Measurements from ENCODE around the gene REV3L. TPM values are rescaled to one million over a fixed set of nuclear protein-coding genes. Genes with fewer than 3 reads are reported as not detected.

The REV3L gene
- total RNA-seq, 1 donor from 2014 or later: 40.5 TPM

DNA sequence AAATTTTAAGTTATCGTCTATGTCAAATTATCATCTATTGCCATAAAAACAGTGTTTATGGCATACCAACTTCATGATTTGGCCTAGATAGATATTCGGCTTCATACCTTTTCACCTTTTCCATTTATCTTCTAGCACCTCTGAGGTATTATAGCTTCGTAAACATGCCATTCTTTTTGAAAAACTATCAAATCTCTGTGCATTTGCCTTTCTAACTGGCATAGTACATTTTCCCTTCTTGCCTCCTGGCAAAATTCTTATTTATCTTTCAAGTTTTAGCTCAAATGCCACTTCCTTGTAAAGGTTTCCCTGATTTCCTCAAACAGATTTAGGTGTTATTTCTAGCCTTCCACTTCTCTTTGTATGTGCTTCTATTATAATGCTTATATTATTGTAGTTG, 7.0 kb upstream of the REV3L start:
- Mint-ChIP-seq H3K36me3 (ENCODE audit: insufficient read depth) (peaks cover 14% of the 10 kb centered on the region), H3K9me3 (ENCODE audit: low read depth) (no peaks in the 10 kb centered on the region), H3K27me3 (no peaks in the 10 kb centered on the region), H3K27ac (no peak overlapping the region), H3K4me3 (ENCODE audit: low read depth) (no peak overlapping the region), H3K4me1 (ENCODE audit: low read depth) (peaks cover 5% of the 10 kb centered on the region)
- TF ChIP-seq, protein P1, sequence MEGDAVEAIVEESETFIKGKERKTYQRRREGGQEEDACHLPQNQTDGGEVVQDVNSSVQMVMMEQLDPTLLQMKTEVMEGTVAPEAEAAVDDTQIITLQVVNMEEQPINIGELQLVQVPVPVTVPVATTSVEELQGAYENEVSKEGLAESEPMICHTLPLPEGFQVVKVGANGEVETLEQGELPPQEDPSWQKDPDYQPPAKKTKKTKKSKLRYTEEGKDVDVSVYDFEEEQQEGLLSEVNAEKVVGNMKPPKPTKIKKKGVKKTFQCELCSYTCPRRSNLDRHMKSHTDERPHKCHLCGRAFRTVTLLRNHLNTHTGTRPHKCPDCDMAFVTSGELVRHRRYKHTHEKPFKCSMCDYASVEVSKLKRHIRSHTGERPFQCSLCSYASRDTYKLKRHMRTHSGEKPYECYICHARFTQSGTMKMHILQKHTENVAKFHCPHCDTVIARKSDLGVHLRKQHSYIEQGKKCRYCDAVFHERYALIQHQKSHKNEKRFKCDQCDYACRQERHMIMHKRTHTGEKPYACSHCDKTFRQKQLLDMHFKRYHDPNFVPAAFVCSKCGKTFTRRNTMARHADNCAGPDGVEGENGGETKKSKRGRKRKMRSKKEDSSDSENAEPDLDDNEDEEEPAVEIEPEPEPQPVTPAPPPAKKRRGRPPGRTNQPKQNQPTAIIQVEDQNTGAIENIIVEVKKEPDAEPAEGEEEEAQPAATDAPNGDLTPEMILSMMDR (IDR thresholded peaks at IDR 0.05; ENCODE audit: unreplicated experiment): no peak
- no peak for DNase-seq (ENCODE audit: low spot score, unreplicated experiment)

DNA sequence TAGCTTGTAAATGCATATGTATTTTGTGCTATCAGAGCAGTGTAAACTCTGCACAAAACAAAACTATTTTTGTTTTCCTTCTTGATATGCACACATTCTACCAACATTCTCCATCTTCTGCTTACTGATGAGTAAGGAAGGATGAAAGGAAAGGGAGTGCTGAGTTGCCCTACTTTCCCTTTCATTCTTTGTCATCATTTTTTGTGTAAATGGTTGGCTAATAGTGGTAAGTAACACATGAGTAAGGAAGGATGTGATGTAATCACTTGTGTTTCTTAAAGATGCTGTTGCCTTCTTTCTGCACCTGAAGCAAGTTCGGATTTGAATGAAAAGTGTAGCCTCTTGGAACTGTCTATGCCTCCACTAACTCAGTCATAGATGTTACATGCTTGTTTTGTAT, 4.6 kb upstream of the REV3L start:
- H3K4me1 Mint-ChIP-seq (ENCODE audit: low read depth): peaks cover 13% of the 10 kb centered on the region
- H3K9me3 Mint-ChIP-seq (ENCODE audit: low read depth): no peaks in the 10 kb centered on the region
- no peak overlapping the region for H3K4me3 Mint-ChIP-seq (ENCODE audit: low read depth)
- H3K27me3 Mint-ChIP-seq: no peaks in the 10 kb centered on the region
- no peak overlapping the region for H3K27ac Mint-ChIP-seq
- peaks cover 12% of the 10 kb centered on the region for H3K36me3 Mint-ChIP-seq (ENCODE audit: insufficient read depth)
- TF ChIP-seq, protein P1 (IDR thresholded peaks at IDR 0.05; ENCODE audit: unreplicated experiment): no peak
- no peak for DNase-seq (ENCODE audit: low spot score, unreplicated experiment)

DNA sequence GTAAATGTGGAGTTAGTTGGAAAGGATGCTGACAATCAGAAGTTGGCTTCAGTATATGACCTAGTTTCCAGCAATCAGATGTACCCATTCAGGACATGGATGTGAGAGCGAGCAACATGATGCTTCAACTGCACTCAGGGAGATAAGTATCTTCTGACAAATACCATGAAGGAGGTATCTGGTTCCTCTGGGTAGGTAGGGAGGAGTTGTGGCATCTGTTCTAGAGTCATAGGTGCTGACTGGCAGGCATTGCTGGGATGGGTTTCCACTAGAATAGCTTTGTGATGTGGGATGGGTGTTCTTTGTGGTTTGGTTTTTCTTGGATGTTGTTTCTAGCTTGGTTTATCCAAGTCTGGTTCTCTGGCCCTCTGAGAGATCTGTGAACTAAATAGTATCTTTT, 3.9 kb upstream of the REV3L start:
- H3K36me3 Mint-ChIP-seq (ENCODE audit: insufficient read depth): peaks cover 12% of the 10 kb centered on the region
- H3K9me3 Mint-ChIP-seq (ENCODE audit: low read depth): no peaks in the 10 kb centered on the region
- H3K4me1 Mint-ChIP-seq (ENCODE audit: low read depth): peaks cover 13% of the 10 kb centered on the region
- peak overlapping the region; percentile 12 for H3K27ac Mint-ChIP-seq
- DNase-seq (ENCODE audit: low spot score, unreplicated experiment): no peak
- H3K27me3 Mint-ChIP-seq: no peaks in the 10 kb centered on the region
- H3K4me3 Mint-ChIP-seq (ENCODE audit: low read depth): no peak overlapping the region
- TF ChIP-seq, protein P1 (IDR thresholded peaks at IDR 0.05; ENCODE audit: unreplicated experiment): no peak

DNA sequence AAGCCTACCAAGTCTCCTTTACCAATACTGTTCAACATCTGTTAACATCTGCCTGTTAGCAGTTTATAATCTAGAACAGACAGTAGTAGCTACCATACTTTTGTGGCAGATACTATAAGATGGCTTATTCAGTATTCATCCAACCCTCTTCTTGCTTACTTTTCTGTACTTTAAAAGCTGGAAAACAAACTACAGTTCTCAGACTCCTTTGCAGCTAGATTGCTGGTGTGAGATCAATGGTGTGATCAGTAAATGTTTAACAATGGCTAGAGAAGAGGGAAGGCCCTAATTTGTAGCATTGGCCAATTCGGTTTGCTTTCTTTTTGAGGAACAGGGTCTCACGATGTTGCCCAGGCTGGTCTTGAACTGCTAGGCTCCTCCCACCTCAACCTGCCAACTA, 3.5 kb upstream of the REV3L start:
- H3K27ac Mint-ChIP-seq: peak overlapping the region; percentile 29
- H3K27me3 Mint-ChIP-seq: no peaks in the 10 kb centered on the region
- H3K9me3 Mint-ChIP-seq (ENCODE audit: low read depth): no peaks in the 10 kb centered on the region
- H3K4me1 Mint-ChIP-seq (ENCODE audit: low read depth): peaks cover 16% of the 10 kb centered on the region
- peaks cover 12% of the 10 kb centered on the region for H3K36me3 Mint-ChIP-seq (ENCODE audit: insufficient read depth)
- H3K4me3 Mint-ChIP-seq (ENCODE audit: low read depth): no peak overlapping the region
- TF ChIP-seq, protein P1 (IDR thresholded peaks at IDR 0.05; ENCODE audit: unreplicated experiment): no peak
- DNase-seq (ENCODE audit: low spot score, unreplicated experiment): no peak

DNA sequence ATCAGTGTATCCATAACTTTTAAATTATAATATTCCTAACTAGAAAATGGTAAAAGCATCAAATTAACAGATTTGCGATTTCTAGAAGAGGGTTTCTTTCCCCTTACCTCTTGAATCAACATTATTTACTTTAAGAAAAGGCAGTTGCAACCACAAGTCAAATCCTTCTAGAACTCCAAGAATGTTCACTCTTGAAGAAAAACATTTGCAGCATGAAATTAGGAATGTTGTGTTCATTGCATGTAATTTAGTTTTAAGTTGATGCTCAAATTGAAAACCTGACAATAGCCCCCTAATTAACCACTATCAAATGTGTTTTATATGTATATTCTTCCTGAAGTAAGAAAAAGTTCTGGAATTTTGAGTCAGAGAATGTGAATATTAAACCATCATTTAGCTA, 2.3 kb upstream of the REV3L start:
- TF ChIP-seq, protein P1 (IDR thresholded peaks at IDR 0.05; ENCODE audit: unreplicated experiment): no peak
- Mint-ChIP-seq H3K27ac (peak overlapping the region; percentile 45), H3K9me3 (ENCODE audit: low read depth) (no peaks in the 10 kb centered on the region), H3K27me3 (no peaks in the 10 kb centered on the region), H3K4me1 (ENCODE audit: low read depth) (peaks cover 23% of the 10 kb centered on the region), H3K4me3 (ENCODE audit: low read depth) (peak overlapping the region; percentile 44), H3K36me3 (ENCODE audit: insufficient read depth) (peaks cover 12% of the 10 kb centered on the region)
- DNase-seq (ENCODE audit: low spot score, unreplicated experiment): no peak

All from progenitor cell of endocrine pancreas (in vitro differentiated cells).